GM21529 (cell line): ENCODE measurements around the gene VWA5B2.
A peak's percentile ranks its signal among the peaks of the same experiment; 100 is the strongest.
"Not testable (repeated sequence)": the region's sequence is repeated elsewhere in the genome, so short reads cannot be mapped to it uniquely, and the experiment has no call there.

Source experiments
- ATAC-seq: cut with Tn5 transposase; IDR thresholded peaks from one replicate; pipeline ENCODE4 v1.9.1; 2021; ENCODE audit not compliant: unreplicated experiment

VWA5B2 gene

DNA sequence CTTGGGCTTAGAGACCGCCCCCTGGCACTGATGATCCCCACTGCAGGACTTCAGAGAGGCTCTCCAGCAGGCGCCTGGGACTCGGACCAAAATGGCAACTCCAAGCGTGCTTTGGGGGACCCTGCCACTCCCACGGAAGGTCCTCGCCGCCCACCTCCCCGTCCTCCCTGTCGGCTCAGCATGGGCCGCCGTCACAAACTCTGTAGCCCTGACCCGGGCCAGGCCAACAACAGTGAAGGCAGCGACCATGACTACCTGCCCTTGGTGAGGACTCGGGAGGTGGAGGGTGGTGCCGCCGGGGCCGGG, 11.7 kb downstream of the VWA5B2 start:
- no peak for ATAC-seq

DNA sequence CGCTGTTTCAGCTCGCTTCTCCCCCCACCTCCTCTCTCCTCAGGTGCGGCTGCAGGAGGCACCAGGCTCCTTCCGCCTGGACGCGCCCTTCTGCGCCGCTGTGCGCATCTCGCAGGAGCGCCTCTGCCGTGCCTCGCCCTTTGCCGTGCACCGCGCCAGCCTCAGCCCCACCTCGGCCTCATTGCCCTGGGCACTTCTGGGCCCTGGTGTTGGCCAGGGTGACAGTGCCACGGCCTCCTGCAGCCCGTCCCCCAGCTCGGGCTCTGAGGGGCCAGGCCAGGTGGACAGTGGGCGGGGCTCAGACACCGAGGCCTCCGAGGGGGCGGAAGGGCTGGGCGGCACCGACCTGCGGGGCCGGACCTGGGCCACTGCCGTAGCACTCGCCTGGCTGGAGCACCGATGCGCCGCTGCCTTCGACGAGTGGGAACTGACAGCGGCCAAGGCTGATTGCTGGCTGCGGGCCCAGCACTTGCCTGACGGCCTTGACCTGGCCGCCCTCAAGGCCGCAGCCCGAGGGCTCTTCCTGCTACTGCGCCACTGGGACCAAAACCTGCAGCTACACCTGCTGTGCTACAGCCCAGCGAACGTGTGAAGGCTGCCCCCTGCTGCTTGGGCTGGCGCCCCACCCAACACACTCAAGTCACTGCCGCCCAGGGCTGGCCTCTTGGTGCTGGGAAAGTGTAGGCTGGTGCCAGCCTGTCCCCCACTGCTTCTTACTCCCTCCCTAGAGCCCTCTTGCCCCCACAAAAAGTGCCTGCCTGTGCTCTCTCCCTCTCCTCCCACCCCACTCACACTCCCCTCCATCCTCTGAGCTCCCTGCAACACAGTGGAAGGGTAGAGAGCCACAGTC, 12.3 kb downstream of the VWA5B2 start:
- no peak for ATAC-seq

- no peak for ATAC-seq
These were observed 12.9 kb downstream of the VWA5B2 start for GRCh38 chr3:184242297-184242685.

DNA sequence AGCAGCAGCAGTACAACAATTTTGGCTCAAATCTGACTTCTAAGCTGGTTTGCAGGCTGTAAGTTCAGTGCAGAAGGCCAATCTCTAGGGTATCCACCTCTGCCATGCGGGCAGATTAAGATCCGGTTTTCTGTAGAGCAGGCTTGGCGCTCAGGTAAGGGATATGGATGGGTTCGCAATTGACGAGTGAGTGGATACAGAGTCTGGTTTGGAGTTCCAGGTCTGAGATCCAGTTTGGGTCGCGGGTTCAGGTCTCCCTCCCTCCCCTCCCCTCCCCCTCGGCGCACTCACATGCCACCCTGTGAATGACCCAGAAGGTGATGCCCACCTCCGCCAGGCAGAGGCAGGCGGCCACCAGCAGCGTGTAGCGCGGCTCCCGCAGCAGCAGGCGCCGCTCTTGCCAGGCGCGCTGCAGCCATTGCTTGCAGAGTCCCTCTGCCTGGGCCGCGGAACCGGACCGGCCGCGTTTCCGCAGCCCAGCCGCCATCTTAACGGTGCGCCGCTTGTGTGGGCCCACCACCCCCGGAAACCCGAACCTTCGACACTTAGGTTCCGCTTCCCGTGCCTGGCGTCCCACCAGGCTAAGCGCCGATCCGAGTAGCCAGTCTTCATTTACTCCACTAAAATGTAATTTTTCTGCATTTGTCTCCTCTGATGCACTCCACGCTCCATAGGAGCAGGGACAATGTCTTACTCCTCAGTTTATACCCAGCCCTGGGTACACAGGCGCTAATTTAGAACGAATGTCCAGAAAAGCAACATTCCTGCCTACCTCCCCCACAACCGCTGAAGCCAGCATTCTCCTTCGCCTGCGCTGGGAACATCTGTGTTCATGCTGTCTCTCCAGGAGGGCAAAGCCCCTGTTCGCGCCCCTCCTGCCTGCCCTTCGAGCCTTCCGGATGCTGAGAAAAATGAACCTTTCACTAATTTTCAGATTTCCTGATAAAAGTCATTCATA, 19.3 kb downstream of the VWA5B2 start, which contains the start of gene ALG3:
Gene ALG3, minus strand, starts transcription at position 509 of the 958 bp plus-strand sequence. Its CDS starts 22 bp downstream, at position 487.
- ATAC-seq, result peak; percentile 36

- ATAC-seq, result peak; percentile 90
These were observed 20.2 kb downstream of the VWA5B2 start, which contains the start of gene EEF1AKMT4 for GRCh38 chr3:184249412-184250166. Gene EEF1AKMT4 (plus strand): TSS chr3:184249672. CDS start chr3:184249695, 23 bp downstream.

DNA sequence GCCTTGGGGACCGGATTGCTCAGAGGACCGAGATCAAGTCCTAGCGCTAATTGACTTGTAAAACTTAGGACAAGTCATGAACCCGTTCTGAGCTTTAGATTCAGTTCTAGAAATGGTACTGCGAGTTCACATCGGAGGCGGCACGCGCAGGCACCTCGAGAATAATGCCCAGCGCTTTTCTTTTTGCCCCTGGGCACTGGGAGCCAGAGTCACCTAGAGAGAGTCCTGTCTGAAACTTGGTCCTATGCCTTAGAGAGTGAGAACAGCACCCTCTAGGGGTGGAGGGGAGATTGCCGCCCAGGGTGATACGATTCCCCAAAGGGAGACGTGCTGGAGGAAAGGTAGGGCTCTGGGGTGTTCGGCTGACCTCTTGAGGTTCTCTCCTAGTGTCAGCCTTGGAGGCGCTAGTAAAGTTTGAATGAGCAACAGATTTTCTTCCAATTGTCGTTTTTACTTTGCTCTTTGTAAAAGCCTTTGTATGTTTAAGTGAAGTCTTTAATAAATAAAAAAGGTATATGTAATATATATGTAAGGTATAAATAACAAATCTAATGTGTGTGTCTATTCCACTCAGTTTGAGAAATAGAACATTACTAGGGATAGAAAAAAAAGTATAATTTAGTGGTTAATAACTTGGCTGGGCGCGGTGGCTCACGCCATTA, 20.9 kb downstream of the VWA5B2 start:
- ATAC-seq, result peak; percentile 71

DNA sequence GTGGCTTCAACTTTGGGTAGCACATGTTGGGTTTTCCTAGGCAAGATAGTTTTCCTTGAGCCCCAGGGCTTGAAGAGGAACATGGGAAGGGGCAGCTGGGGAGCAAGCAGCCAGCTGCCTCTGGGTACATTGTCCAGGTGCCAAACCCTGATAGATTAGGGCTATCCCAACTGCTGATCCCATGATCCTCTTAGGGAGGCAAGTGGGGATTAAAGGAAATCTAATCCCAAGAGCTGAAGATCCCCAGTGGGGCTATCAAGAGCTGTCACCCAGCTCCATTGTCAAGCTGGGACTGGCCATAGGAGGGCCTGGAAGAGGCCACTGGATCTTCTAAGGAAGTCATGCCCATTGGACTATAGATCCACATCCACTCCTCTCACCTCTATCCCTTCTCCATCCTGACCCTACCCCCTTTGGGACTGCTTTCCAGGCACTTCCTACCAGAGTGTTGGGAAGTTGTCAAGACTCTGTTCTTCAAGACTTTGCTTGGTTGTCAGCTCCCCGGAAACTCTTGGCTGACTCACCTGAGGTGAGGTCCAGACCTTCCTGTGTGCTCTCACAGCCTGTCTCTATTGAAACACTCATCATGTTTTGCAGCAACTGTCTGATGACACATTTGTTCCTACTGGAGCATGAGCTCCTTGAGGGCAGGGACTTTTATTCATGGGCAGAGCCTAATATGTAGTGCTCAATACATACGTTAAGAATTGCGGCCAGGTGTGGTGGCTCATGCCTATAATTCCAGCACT, 26.1 kb downstream of the VWA5B2 start:
- no peak for ATAC-seq

GRCh38 chr3:184257083-184257915, 27.9 kb downstream of the VWA5B2 start:
- ATAC-seq, result no peak

DNA sequence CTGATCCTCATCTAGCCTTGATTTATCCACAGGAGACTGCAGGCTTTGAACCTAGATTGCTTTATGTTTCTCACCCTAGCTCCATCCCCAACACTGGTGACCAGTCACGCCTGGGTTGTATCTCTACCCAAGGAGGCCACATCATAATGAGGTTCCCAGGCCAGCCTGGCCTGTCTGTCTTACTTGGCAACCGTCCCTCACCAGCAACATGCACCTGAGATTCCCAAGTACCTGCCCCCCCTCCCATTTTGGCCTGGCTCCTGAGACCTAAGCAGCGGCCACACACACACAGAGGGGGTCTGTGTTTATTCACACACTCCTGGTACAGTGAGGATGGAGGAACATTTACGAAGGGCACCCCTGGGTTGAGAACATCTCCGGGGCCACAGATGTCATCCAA, 29.5 kb downstream of the VWA5B2 start:
- ATAC-seq, result no peak

- no peak for ATAC-seq
These were observed 30.1 kb downstream of the VWA5B2 start for GRCh38 chr3:184259396-184259877.

DNA sequence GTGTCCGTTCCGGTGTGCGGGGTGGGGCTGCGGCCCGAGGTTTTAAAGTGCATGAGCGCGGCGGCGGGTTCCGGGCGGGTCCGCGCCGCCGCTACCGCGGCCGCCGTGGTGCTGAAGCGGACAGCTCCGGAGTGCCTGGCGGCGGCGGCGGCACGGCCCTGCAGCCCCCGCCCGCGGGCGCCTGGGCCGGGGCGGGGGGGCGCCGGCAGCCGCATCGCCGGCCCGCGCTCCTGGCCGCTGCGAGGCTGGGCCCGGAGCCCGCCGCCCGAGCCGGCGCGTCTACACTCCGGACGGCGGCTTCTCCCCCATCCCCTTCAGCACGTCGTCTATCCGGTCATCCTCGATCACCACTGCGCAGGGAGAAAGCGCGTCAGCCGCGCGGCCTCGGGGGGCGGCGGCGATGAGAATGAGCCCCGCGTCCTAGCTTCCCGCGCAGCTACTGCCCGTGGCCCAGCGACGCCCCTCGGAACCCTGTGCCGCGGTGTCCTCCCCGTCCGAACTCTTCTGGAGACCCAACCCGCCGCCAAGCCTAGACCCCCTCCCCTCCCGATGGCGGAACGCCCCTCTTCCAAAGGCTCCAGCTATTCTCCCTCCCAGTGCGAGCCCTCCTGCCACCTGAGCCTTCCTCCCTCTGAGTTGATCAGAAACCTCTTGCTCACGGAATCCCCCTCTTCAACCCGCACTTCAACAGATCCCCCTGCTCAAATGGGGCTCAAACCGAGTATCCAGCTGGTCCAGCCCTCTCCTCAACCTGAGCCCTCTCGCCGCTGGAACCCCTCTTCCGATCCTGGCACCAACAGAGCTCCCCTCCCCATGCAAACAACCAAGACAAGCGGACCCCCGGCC, 30.7 kb downstream of the VWA5B2 start:
- ATAC-seq, result no peak

GRCh38 chr3:184260724-184261269, 31.4 kb downstream of the VWA5B2 start:
- ATAC-seq, result no peak

DNA sequence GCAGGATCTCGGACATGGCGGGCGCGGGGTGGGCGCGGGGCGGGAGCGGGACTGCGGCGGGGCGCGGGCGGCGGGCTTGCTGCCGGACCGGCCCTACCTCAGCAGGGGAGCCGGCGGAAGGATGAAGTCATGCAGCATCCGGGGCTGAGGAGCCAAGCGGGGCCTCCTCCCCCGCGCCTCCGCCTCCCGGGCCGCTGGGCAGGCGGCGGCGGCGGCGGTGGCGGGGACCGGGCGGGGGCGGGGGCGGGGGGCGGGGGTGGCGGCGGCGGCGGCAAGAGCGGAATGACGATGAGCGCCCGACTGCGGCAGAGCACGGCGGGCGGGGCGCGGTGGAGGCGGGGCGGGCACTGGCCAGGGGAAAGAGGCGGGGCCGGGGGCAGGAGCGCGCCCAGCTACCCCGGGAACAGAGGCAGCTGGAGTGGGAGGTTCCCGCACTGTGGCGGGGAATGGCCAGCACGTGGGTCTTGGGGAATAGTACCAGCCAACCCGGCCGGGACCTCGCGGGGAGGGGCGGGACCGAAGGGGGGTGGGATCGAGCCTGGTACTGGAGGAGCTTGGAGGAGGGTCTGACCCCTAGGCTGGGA, 32.0 kb downstream of the VWA5B2 start, which contains the start of gene CAMK2N2:
Gene CAMK2N2, minus strand, starts transcription at position 284 of the 584 bp plus-strand sequence. Its CDS starts 268 bp downstream, at position 16.
- peak; percentile 58 for ATAC-seq

GRCh38 chr3:184261854-184262763, 32.7 kb downstream of the VWA5B2 start:
- ATAC-seq, result peak; percentile 13

DNA sequence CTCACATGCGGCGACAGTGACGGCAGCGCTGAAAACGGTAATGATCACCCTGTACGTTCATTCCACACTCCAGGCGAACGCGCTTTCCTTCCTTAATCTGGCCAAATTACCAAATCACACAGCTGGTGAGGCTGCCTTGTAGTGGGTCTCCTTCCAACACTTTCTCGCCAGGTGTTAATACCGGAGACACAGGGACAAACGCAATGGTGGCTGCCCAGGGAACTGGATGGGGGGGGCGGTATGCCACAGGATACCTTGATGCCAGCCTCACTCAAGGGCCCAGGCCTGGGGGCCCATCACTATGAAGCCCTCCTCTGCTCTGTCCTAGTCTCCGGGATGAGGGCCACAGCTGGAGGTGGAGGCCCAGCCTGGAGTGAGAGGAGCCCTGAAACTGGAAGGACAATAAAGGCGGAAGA, 33.4 kb downstream of the VWA5B2 start:
- no peak for ATAC-seq

- not testable (repeated sequence) for ATAC-seq
These were observed 37.9 kb downstream of the VWA5B2 start for GRCh38 chr3:184267249-184267648.
